Measurements from ENCODE around the gene NTM.

NTM gene

GRCh38 chr11:131874070-131874469, 503.7 kb downstream of the NTM start:
- no peak for DNase-seq

- DNase-seq, result no peak
These were observed 505.2 kb downstream of the NTM start for GRCh38 chr11:131875611-131876010.

GRCh38 chr11:131877246-131877942, 507.0 kb downstream of the NTM start:
- DNase-seq, result no peak

GRCh38 chr11:131880316-131880715, 509.9 kb downstream of the NTM start:
- DNase-seq, result no peak

- no peak for DNase-seq
These were observed 510.6 kb downstream of the NTM start for GRCh38 chr11:131880976-131881375.

GRCh38 chr11:131883332-131883731, 512.9 kb downstream of the NTM start:
- DNase-seq, result no peak

- no peak for DNase-seq
These were observed 514.2 kb downstream of the NTM start for GRCh38 chr11:131884461-131885073.

GRCh38 chr11:131885431-131885830, 515.0 kb downstream of the NTM start:
- no peak for DNase-seq

GRCh38 chr11:131886201-131886600, 515.8 kb downstream of the NTM start:
- DNase-seq, result no peak

GRCh38 chr11:131888230-131888855, 517.9 kb downstream of the NTM start:
- DNase-seq, result no peak

GRCh38 chr11:131889146-131889577, 518.7 kb downstream of the NTM start:
- DNase-seq, result no peak

GRCh38 chr11:131889760-131890581, 519.6 kb downstream of the NTM start:
- DNase-seq, result no peak

- DNase-seq, result no peak
These were observed 522.9 kb downstream of the NTM start for GRCh38 chr11:131893103-131893890.

GRCh38 chr11:131893988-131894387, 523.6 kb downstream of the NTM start:
- DNase-seq, result no peak

GRCh38 chr11:131894615-131895544, 524.5 kb downstream of the NTM start:
- no peak for DNase-seq

GRCh38 chr11:131895865-131896264, 525.5 kb downstream of the NTM start:
- no peak for DNase-seq

- no peak for DNase-seq
These were observed 526.7 kb downstream of the NTM start for GRCh38 chr11:131896978-131897615.

- DNase-seq, result no peak
These were observed 527.5 kb downstream of the NTM start for GRCh38 chr11:131897956-131898355.

- DNase-seq, result no peak
These were observed 528.5 kb downstream of the NTM start for GRCh38 chr11:131898949-131899348.

- no peak for DNase-seq
These were observed 529.6 kb downstream of the NTM start for GRCh38 chr11:131899950-131900580.

All from CD4-positive, alpha-beta T cell treated with Interleukin-17A for 4 hours (primary cell).